Neural progenitor cell (in vitro differentiated cells): ENCODE results near the gene BIRC7. TPM values are rescaled to one million over a fixed set of nuclear protein-coding genes. Genes with fewer than 3 reads are reported as not detected.

Experiments
- DNase-seq: peaks from one replicate; pipeline ENCODE4 v3.0.0-alpha.2; 2016; ENCODE audit warnings: low spot score
- H2AFZ ChIP-seq: fragments of 200-600 bp; sonication (generic); replicated peaks from 2 replicates; pipeline ENCODE4 v1.6.1; 2016; ENCODE audit warnings: antibody characterized with exemption
- H3F3A ChIP-seq: fragments of 200-600 bp; sonication (generic); 2 replicates; pipeline ENCODE4 v1.6.1; 2016; ENCODE audit warnings: antibody characterized with exemption, low read depth
- H3K27ac ChIP-seq: fragments of 200-600 bp; sonication (generic); 2 replicates; pipeline ENCODE4 v1.5.1; 2016; ENCODE audit warnings: mild to moderate bottlenecking
- H3K27me3 ChIP-seq: fragments of 200-600 bp; sonication (generic); 2 replicates; pipeline ENCODE4 v1.6.1; 2016; ENCODE audit warnings: mild to moderate bottlenecking, moderate library complexity
- H3K36me3 ChIP-seq: fragments of 200-600 bp; sonication (generic); 2 replicates; pipeline ENCODE4 v1.5.1; 2016
- H3K4me1 ChIP-seq: fragments of 200-600 bp; sonication (generic); 2 replicates; pipeline ENCODE4 v1.6.1; 2016; ENCODE audit warnings: mixed run types
- H3K4me2 ChIP-seq: fragments of 200-600 bp; sonication (generic); 2 replicates; pipeline ENCODE4 v1.6.1; 2016
- H3K4me3 ChIP-seq: fragments of 200-600 bp; sonication (generic); 2 replicates; pipeline ENCODE4 v1.5.1; 2016
- H3K79me2 ChIP-seq: fragments of 200-600 bp; sonication (generic); 2 replicates; pipeline ENCODE4 v1.6.1; 2016; ENCODE audit warnings: low read depth
- H3K9ac ChIP-seq: fragments of 200-600 bp; sonication (generic); 2 replicates; pipeline ENCODE4 v1.6.1; 2016
- H3K9me3 ChIP-seq: fragments of 200-600 bp; sonication (generic); 2 replicates; pipeline ENCODE4 v1.5.1; 2016; ENCODE audit warnings: low read depth
- H4K20me1 ChIP-seq: fragments of 200-600 bp; sonication (generic); 2 replicates; pipeline ENCODE4 v1.6.1; 2016; ENCODE audit warnings: low read depth
- H3K27ac Mint-ChIP-seq: 3 replicates; pipeline ENCODE4 v1.8.0; 2021; ENCODE audit warnings: mixed read lengths
- H3K27me3 Mint-ChIP-seq: 2 replicates; pipeline ENCODE4 v1.8.0; 2022; ENCODE audit warnings: low read depth, mild to moderate bottlenecking, inconsistent platforms, moderate library complexity, mixed read lengths; ENCODE audit not compliant: insufficient read depth
- H3K36me3 Mint-ChIP-seq: 3 replicates; pipeline ENCODE4 v1.8.0; 2021; ENCODE audit warnings: mixed read lengths
- H3K4me1 Mint-ChIP-seq: 3 replicates; pipeline ENCODE4 v1.8.0; 2021; ENCODE audit warnings: mixed read lengths
- H3K4me3 Mint-ChIP-seq: 3 replicates; pipeline ENCODE4 v1.8.0; 2021; ENCODE audit warnings: mild to moderate bottlenecking, moderate library complexity, mixed read lengths
- H3K9me3 Mint-ChIP-seq: 3 replicates; pipeline ENCODE4 v1.8.0; 2020; ENCODE audit warnings: mixed read lengths
- CTCF ChIP-seq: fragments of 200-600 bp; sonication (generic); IDR thresholded peaks from 2 replicates; pipeline ENCODE4 v1.5.1; 2017; ENCODE audit warnings: antibody characterized with exemption, mild to moderate bottlenecking
- EZH2 ChIP-seq: fragments of 200-600 bp; sonication (generic); IDR thresholded peaks from 2 replicates; pipeline ENCODE4 v1.6.1; 2017; ENCODE audit warnings: antibody characterized with exemption, mild to moderate bottlenecking, moderate library complexity
- EZH2phosphoT487 ChIP-seq: fragments of 200-600 bp; sonication (generic); IDR thresholded peaks from 2 replicates; pipeline ENCODE4 v1.6.1; 2017; ENCODE audit warnings: antibody characterized with exemption
- total RNA-seq: library from RNA; depleted of rRNA; stranded (reverse); fragments of >200 nt; gene quantifications from 2 replicates; pipeline ENCODE4 v1.2.3, GENCODE V29; 2015; ENCODE audit warnings: low replicate concordance

BIRC7 gene
- total RNA-seq, 1 donor from 2014 or later, result not detected

GRCh38 chr20:63280929-63281545 lies 45.3 kb downstream of the BIRC7 start:
- no peak overlapping the region for H3K4me3 ChIP-seq
- Mint-ChIP-seq H3K27me3 (no peaks in the 10 kb centered on the region), H3K36me3 (peaks cover 7% of the 10 kb centered on the region), H3K9me3 (no peaks in the 10 kb centered on the region), H3K4me3 (no peak overlapping the region), H3K27ac (no peak overlapping the region), H3K4me1 (no peaks in the 10 kb centered on the region)
- no peak overlapping the region for H3K9ac ChIP-seq
- H4K20me1 ChIP-seq, result peaks cover 5% of the 10 kb centered on the region
- DNase-seq, result peak; percentile 63
- no peak for TF ChIP-seq EZH2
- peak; percentile 55 for TF ChIP-seq CTCF
- H3K36me3 ChIP-seq, result no peaks in the 10 kb centered on the region
- H3K79me2 ChIP-seq, result peaks cover 4% of the 10 kb centered on the region
- no peaks in the 10 kb centered on the region for H3K4me1 ChIP-seq
- H3K4me2 ChIP-seq, result no peak overlapping the region
- H2AFZ ChIP-seq, result no peak overlapping the region
- no peak overlapping the region for H3K27ac ChIP-seq
- H3F3A ChIP-seq, result no peaks in the 10 kb centered on the region
- no peaks in the 10 kb centered on the region for H3K9me3 ChIP-seq
- H3K27me3 ChIP-seq, result no peaks in the 10 kb centered on the region

- no peak overlapping the region for H3K9ac ChIP-seq
- Mint-ChIP-seq H3K4me1 (no peaks in the 10 kb centered on the region), H3K27me3 (no peaks in the 10 kb centered on the region), H3K4me3 (no peak overlapping the region), H3K9me3 (no peaks in the 10 kb centered on the region), H3K36me3 (peaks cover 7% of the 10 kb centered on the region), H3K27ac (no peak overlapping the region)
- no peaks in the 10 kb centered on the region for H3K27me3 ChIP-seq
- no peaks in the 10 kb centered on the region for H3K9me3 ChIP-seq
- no peak overlapping the region for H3K27ac ChIP-seq
- DNase-seq, result no peak
- H3K4me3 ChIP-seq, result no peak overlapping the region
- H3K4me2 ChIP-seq, result no peak overlapping the region
- no peak for TF ChIP-seq EZH2phosphoT487
- TF ChIP-seq EZH2, result no peak
- TF ChIP-seq CTCF, result no peak
- H3F3A ChIP-seq, result no peaks in the 10 kb centered on the region
- H4K20me1 ChIP-seq, result peaks cover 3% of the 10 kb centered on the region
- H3K36me3 ChIP-seq, result no peaks in the 10 kb centered on the region
- no peak overlapping the region for H2AFZ ChIP-seq
- H3K4me1 ChIP-seq, result no peaks in the 10 kb centered on the region
- H3K79me2 ChIP-seq, result no peaks in the 10 kb centered on the region
These were observed 46.3 kb downstream of the BIRC7 start for GRCh38 chr20:63281742-63282665.

GRCh38 chr20:63282946-63283345 lies 47.2 kb downstream of the BIRC7 start:
- H3K9ac ChIP-seq, result no peak overlapping the region
- H3K4me2 ChIP-seq, result no peak overlapping the region
- Mint-ChIP-seq H3K27me3 (no peaks in the 10 kb centered on the region), H3K4me3 (no peak overlapping the region), H3K4me1 (no peaks in the 10 kb centered on the region), H3K27ac (no peak overlapping the region), H3K36me3 (peaks cover 7% of the 10 kb centered on the region), H3K9me3 (no peaks in the 10 kb centered on the region)
- H2AFZ ChIP-seq, result no peak overlapping the region
- H3K79me2 ChIP-seq, result no peaks in the 10 kb centered on the region
- no peak for DNase-seq
- H3K27me3 ChIP-seq, result no peaks in the 10 kb centered on the region
- H3K9me3 ChIP-seq, result no peaks in the 10 kb centered on the region
- H3K27ac ChIP-seq, result no peak overlapping the region
- peaks cover 3% of the 10 kb centered on the region for H4K20me1 ChIP-seq
- H3K4me3 ChIP-seq, result no peak overlapping the region
- H3K4me1 ChIP-seq, result no peaks in the 10 kb centered on the region
- H3F3A ChIP-seq, result no peaks in the 10 kb centered on the region
- TF ChIP-seq EZH2phosphoT487, result no peak
- no peak for TF ChIP-seq EZH2
- TF ChIP-seq CTCF, result no peak
- H3K36me3 ChIP-seq, result no peaks in the 10 kb centered on the region
